SK-N-SH (cell line): ENCODE results near the gene PROSER2. TPM values are rescaled to one million over a fixed set of nuclear protein-coding genes. Genes with fewer than 3 reads are reported as not detected.

Experiments used
- CTCF ChIA-PET: fragments of 300-600, 350-600 bp; formaldehyde crosslinking; extraction: SDS; loops from one replicate; lab custom pipeline; 2021; lab: Yijun Ruan, JAX
- POLR2A ChIA-PET: fragments of 350-600 bp; sonication (Branson Sonifier 250); formaldehyde crosslinking; extraction: SDS; loops from one replicate; lab custom pipeline; 2020; ENCODE audit warnings: antibody characterized with exemption, inconsistent platforms; lab: Yijun Ruan, JAX
- DNase-seq: peaks from one replicate; pipeline ENCODE4 v3.0.0; 2012
- H2AFZ ChIP-seq: fragments of 200-600 bp; sonication (generic); 2 replicates; pipeline ENCODE4 v1.8.1; 2016; ENCODE audit warnings: antibody characterized with exemption, mild to moderate bottlenecking, low read depth
- H3F3A ChIP-seq: fragments of 200-600 bp; sonication (generic); replicated peaks from 2 replicates; pipeline ENCODE3; 2016; ENCODE audit warnings: antibody characterized with exemption, mild to moderate bottlenecking; ENCODE audit not compliant: insufficient read depth
- H3K27ac ChIP-seq, 2 experiments: fragments of 200-500 bp in 1 of 2; fragments of 200-600 bp in 1 of 2; sonication (Bioruptor generic) in 1 of 2; sonication (generic), shearing (Covaris generic) in 1 of 2; 2 replicates each; pipeline versions ENCODE4 v1.5.1 to v1.6.1; 2014 to 2016; ENCODE audit warnings: low read depth in 2 of 2, inconsistent platforms in 1 of 2, low read length in 1 of 2, mild to moderate bottlenecking in 1 of 2, mixed read lengths in 1 of 2
- H3K27me3 ChIP-seq: fragments of 200-600 bp; sonication (generic), shearing (Covaris generic); 2 replicates; pipeline ENCODE4 v1.6.1; 2016; ENCODE audit warnings: mixed run types; ENCODE audit not compliant: insufficient read depth
- H3K36me3 ChIP-seq, 2 experiments: fragments of 200-500 bp in 1 of 2; fragments of 200-600 bp in 1 of 2; sonication (Bioruptor generic) in 1 of 2; sonication (generic) in 1 of 2; replicated peaks in 1 of 2; 2 replicates each; pipeline versions ENCODE3 to v1.5.1; 2014 to 2016; ENCODE audit warnings: low read length in 1 of 2, mild to moderate bottlenecking in 1 of 2; ENCODE audit not compliant: insufficient read depth in 2 of 2, control insufficient read depth in 1 of 2
- H3K4me1 ChIP-seq, 2 experiments: fragments of 200-500 bp in 1 of 2; fragments of 200-600 bp in 1 of 2; sonication (Bioruptor generic) in 1 of 2; sonication (generic), shearing (Covaris generic) in 1 of 2; 2 replicates each; pipeline versions ENCODE4 v1.5.1 to v1.6.1; 2014 to 2016; ENCODE audit warnings: low read depth in 1 of 2, low read length in 1 of 2, mixed run types in 1 of 2; ENCODE audit not compliant: insufficient read depth in 2 of 2, control insufficient read depth in 1 of 2
- H3K4me2 ChIP-seq: fragments of 200-600 bp; sonication (generic), shearing (Covaris generic); 2 replicates; pipeline ENCODE4 v1.6.1; 2017; ENCODE audit warnings: mixed run types
- H3K4me3 ChIP-seq, 2 experiments: fragments of 200-500 bp in 1 of 2; fragments of 200-600 bp in 1 of 2; sonication (Bioruptor generic) in 1 of 2; sonication (generic), shearing (Covaris generic) in 1 of 2; 2 replicates each; pipeline versions ENCODE4 v1.5.1 to v1.8.1; 2014 to 2016; ENCODE audit warnings: low read depth in 2 of 2, inconsistent platforms in 1 of 2, low read length in 1 of 2, mild to moderate bottlenecking in 1 of 2, mixed read lengths in 1 of 2, moderate library complexity in 1 of 2
- H3K79me2 ChIP-seq: fragments of 200-600 bp; sonication (generic); 2 replicates; pipeline ENCODE4 v1.8.1; 2017; ENCODE audit warnings: mild to moderate bottlenecking; ENCODE audit not compliant: insufficient read depth
- H3K9ac ChIP-seq: fragments of 200-600 bp; sonication (generic); 2 replicates; pipeline ENCODE4 v1.6.1; 2017; ENCODE audit warnings: mixed run types
- H3K9me2 ChIP-seq: fragments of 200-600 bp; sonication (generic); 2 replicates; pipeline ENCODE4 v1.6.1; 2017; ENCODE audit warnings: mixed run types
- H3K9me3 ChIP-seq: fragments of 200-600 bp; sonication (generic); 2 replicates; pipeline ENCODE4 v1.6.1; 2017; ENCODE audit warnings: mixed run types, mild to moderate bottlenecking, moderate library complexity
- H4K20me1 ChIP-seq: fragments of 200-600 bp; sonication (generic); 2 replicates; pipeline ENCODE4 v1.6.1; 2017; ENCODE audit warnings: mild to moderate bottlenecking, mixed run types; ENCODE audit not compliant: insufficient read depth
- CHD2 ChIP-seq: fragments of 150-350 bp; IDR thresholded peaks from 2 replicates; pipeline ENCODE4 v1.6.1; 2018; ENCODE audit warnings: low read length; ENCODE audit not compliant: partially characterized antibody
- EZH2phosphoT487 ChIP-seq: fragments of 200-600 bp; sonication (generic); IDR thresholded peaks from 2 replicates; pipeline ENCODE4 v1.6.1; 2017; ENCODE audit warnings: low read depth, mixed run types, mild to moderate bottlenecking, antibody characterized with exemption, moderate library complexity, borderline replicate concordance
- FOXJ3 ChIP-seq: sonication (generic); formaldehyde crosslinking; IDR thresholded peaks from 2 replicates; pipeline ENCODE4 v1.5.1; 2020; ENCODE audit warnings: mild to moderate bottlenecking, missing genetic modification reagents
- FOXM1 ChIP-seq: IDR thresholded peaks from 2 replicates; pipeline ENCODE4 v1.4.0; 2012; ENCODE audit warnings: low read depth, mild to moderate bottlenecking
- GABPA ChIP-seq: IDR thresholded peaks from 2 replicates; pipeline ENCODE4 v1.4.0; 2012; ENCODE audit warnings: low read depth, mild to moderate bottlenecking
- GATA2 ChIP-seq: sonication (generic); formaldehyde crosslinking; IDR thresholded peaks from 2 replicates; pipeline ENCODE4 v1.5.0; 2020; ENCODE audit warnings: mild to moderate bottlenecking, missing genetic modification reagents
- IRF3 ChIP-seq: fragments of 150-350 bp; IDR thresholded peaks from 2 replicates; pipeline ENCODE4 v1.6.1; 2016; ENCODE audit warnings: mild to moderate bottlenecking, low read depth, low read length
- JUND ChIP-seq: IDR thresholded peaks from 2 replicates; pipeline ENCODE4 v1.4.0; 2012
- MAX ChIP-seq: IDR thresholded peaks from 2 replicates; pipeline ENCODE4 v1.4.0; 2012; ENCODE audit warnings: low read depth
- RAD21 ChIP-seq: IDR thresholded peaks from 2 replicates; pipeline ENCODE4 v1.6.1; 2012; ENCODE audit warnings: mild to moderate bottlenecking, low read length
- RCOR1 ChIP-seq: fragments of 150-350 bp; IDR thresholded peaks from 2 replicates; pipeline ENCODE4 v1.6.1; 2017; ENCODE audit warnings: antibody characterized with exemption, low read length
- RFX5 ChIP-seq: IDR thresholded peaks from 2 replicates; pipeline ENCODE4 v1.6.1; 2012; ENCODE audit warnings: mild to moderate bottlenecking, improper control_type of control experiment, low read length
- SIN3A ChIP-seq: IDR thresholded peaks from 2 replicates; pipeline ENCODE4 v1.6.1; 2012; ENCODE audit warnings: low read depth, mild to moderate bottlenecking, low read length, moderate library complexity, borderline replicate concordance
- TCF12 ChIP-seq: IDR thresholded peaks from 2 replicates; pipeline ENCODE4 v1.4.0; 2012
- YY1 ChIP-seq: IDR thresholded peaks from 2 replicates; pipeline ENCODE4 v1.4.0; 2012; ENCODE audit warnings: low read depth, mild to moderate bottlenecking
- WGBS: methylation state at CpG from one replicate; pipeline ENCODE4 v1.1.6; 2017; ENCODE audit warnings: low lambda C conversion rate; 5-methylcytosine and 5-hydroxymethylcytosine counted together
- polyA plus RNA-seq, 3 experiments: library from polyadenylated mRNA; depleted of rRNA; stranded (reverse); fragments of >200 nt; gene quantifications; 2 replicates each; pipeline ENCODE4 v1.2.3, GENCODE V29; 2012
- TF ChIP-seq, protein P1 (sequence below): IDR thresholded peaks from 2 replicates; pipeline ENCODE4; 2012
- TF ChIP-seq, protein P2 (sequence below): IDR thresholded peaks from 2 replicates; pipeline ENCODE4 v1.4.0; 2012; ENCODE audit warnings: low read depth, borderline replicate concordance
- TF ChIP-seq, protein P3 (sequence below): IDR thresholded peaks from 2 replicates; pipeline ENCODE4 v1.6.1; 2012; ENCODE audit warnings: mild to moderate bottlenecking, low read depth, low read length, moderate library complexity

PROSER2 gene
- polyA plus RNA-seq, 1 of the 3 experiments (the other 2 are of a cell fraction): 0.95 TPM

DNA sequence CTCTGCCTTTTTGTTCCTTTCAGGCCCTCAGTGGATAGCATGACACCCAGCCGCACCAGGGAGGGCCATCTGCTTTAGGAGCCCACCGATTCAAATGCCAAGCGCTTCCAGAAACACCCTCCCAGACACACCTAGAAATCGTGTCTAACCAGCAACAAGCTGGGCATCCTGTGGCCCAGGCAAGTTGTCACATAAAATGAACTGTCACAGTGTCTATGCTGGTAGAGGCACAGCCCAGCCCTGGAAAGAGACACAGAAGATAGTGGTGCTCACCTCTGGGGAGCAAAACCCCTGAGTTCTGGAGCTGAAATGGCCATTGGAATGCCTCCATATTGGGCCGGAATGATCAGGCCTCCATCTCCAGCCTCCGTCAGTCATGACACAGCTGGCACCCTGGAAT lies 42.0 kb upstream of the PROSER2 start:
- H3K27ac ChIP-seq: no peak overlapping the region
- DNase-seq: no peak
- H3K4me3 ChIP-seq: no peak overlapping the region
- no peak overlapping the region for H3K4me2 ChIP-seq
- ChIA-PET CTCF (interaction anchor here (0.6 to 3.9 kb wide), 7 partner anchors 7 to 205 kb away, joined by 3 to 57 read pairs (median 8); no protein-coding TSS in a partner anchor), POLR2A (no interaction called here)
- H3K79me2 ChIP-seq: no peaks in the 10 kb centered on the region
- no peaks in the 10 kb centered on the region for H3K4me1 ChIP-seq
- H3K9me2 ChIP-seq: no peaks in the 10 kb centered on the region
- no peaks in the 10 kb centered on the region for H4K20me1 ChIP-seq
- H3K36me3 ChIP-seq: no peaks in the 10 kb centered on the region
- no peaks in the 10 kb centered on the region for H3K9me3 ChIP-seq
- no peaks in the 10 kb centered on the region for H3F3A ChIP-seq
- no peak overlapping the region for H3K9ac ChIP-seq
- TF ChIP-seq SIN3A (no peak), TCF12 (no peak), FOXJ3 (CRISPR knock-in tag) (no peak), MAX (no peak), EZH2phosphoT487 (no peak), GABPA (no peak), RAD21 (no peak), CHD2 (no peak), IRF3 (no peak), GATA2 (no peak), RFX5 (no peak), JUND (no peak), FOXM1 (no peak), RCOR1 (no peak), YY1 (no peak)
- TF ChIP-seq, protein P1, sequence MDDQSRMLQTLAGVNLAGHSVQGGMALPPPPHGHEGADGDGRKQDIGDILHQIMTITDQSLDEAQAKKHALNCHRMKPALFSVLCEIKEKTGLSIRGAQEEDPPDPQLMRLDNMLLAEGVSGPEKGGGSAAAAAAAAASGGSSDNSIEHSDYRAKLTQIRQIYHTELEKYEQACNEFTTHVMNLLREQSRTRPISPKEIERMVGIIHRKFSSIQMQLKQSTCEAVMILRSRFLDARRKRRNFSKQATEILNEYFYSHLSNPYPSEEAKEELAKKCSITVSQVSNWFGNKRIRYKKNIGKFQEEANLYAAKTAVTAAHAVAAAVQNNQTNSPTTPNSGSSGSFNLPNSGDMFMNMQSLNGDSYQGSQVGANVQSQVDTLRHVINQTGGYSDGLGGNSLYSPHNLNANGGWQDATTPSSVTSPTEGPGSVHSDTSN: no peak
- TF ChIP-seq, protein P2, sequence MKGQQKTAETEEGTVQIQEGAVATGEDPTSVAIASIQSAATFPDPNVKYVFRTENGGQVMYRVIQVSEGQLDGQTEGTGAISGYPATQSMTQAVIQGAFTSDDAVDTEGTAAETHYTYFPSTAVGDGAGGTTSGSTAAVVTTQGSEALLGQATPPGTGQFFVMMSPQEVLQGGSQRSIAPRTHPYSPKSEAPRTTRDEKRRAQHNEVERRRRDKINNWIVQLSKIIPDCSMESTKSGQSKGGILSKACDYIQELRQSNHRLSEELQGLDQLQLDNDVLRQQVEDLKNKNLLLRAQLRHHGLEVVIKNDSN: no peak
- TF ChIP-seq, protein P3, sequence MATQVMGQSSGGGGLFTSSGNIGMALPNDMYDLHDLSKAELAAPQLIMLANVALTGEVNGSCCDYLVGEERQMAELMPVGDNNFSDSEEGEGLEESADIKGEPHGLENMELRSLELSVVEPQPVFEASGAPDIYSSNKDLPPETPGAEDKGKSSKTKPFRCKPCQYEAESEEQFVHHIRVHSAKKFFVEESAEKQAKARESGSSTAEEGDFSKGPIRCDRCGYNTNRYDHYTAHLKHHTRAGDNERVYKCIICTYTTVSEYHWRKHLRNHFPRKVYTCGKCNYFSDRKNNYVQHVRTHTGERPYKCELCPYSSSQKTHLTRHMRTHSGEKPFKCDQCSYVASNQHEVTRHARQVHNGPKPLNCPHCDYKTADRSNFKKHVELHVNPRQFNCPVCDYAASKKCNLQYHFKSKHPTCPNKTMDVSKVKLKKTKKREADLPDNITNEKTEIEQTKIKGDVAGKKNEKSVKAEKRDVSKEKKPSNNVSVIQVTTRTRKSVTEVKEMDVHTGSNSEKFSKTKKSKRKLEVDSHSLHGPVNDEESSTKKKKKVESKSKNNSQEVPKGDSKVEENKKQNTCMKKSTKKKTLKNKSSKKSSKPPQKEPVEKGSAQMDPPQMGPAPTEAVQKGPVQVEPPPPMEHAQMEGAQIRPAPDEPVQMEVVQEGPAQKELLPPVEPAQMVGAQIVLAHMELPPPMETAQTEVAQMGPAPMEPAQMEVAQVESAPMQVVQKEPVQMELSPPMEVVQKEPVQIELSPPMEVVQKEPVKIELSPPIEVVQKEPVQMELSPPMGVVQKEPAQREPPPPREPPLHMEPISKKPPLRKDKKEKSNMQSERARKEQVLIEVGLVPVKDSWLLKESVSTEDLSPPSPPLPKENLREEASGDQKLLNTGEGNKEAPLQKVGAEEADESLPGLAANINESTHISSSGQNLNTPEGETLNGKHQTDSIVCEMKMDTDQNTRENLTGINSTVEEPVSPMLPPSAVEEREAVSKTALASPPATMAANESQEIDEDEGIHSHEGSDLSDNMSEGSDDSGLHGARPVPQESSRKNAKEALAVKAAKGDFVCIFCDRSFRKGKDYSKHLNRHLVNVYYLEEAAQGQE: no peak
- 79% methylated on average over 5 of the region's 6 CpGs for WGBS
- no peaks in the 10 kb centered on the region for H3K27me3 ChIP-seq
- H2AFZ ChIP-seq: no peak overlapping the region
